Measurements from ENCODE around the gene SEMA5A.

SEMA5A gene

GRCh38 chr5:9062873-9063272 is 483.0 kb downstream of the SEMA5A start:
- TF ChIP-seq CTCF (conservative IDR thresholded peaks at IDR 0.05; ENCODE audit: low read length): no peak
- no peak for DNase-seq (ENCODE audit: low read depth)
- H3K4me3 ChIP-seq (ENCODE audit: low read length): no peak overlapping the region

GRCh38 chr5:9059920-9060691 is 485.8 kb downstream of the SEMA5A start:
- no peak overlapping the region for H3K4me3 ChIP-seq (ENCODE audit: low read length)
- TF ChIP-seq CTCF (conservative IDR thresholded peaks at IDR 0.05; ENCODE audit: low read length): no peak
- DNase-seq (ENCODE audit: low read depth): peak; percentile 93

GRCh38 chr5:9058666-9059065 is 487.2 kb downstream of the SEMA5A start:
- H3K4me3 ChIP-seq (ENCODE audit: low read length): no peak overlapping the region
- DNase-seq (ENCODE audit: low read depth): peak; percentile 51
- no peak for TF ChIP-seq CTCF (conservative IDR thresholded peaks at IDR 0.05; ENCODE audit: low read length)

- H3K4me3 ChIP-seq (ENCODE audit: low read length): no peak overlapping the region
- peak; percentile 8 for DNase-seq (ENCODE audit: low read depth)
- TF ChIP-seq CTCF (conservative IDR thresholded peaks at IDR 0.05; ENCODE audit: low read length): no peak
These were observed 487.7 kb downstream of the SEMA5A start for GRCh38 chr5:9058161-9058560.

- H3K4me3 ChIP-seq (ENCODE audit: low read length): no peak overlapping the region
- no peak for DNase-seq (ENCODE audit: low read depth)
- TF ChIP-seq CTCF (conservative IDR thresholded peaks at IDR 0.05; ENCODE audit: low read length): no peak
These were observed 488.4 kb downstream of the SEMA5A start for GRCh38 chr5:9057406-9058000.

GRCh38 chr5:9056046-9056445 is 489.8 kb downstream of the SEMA5A start:
- no peak for TF ChIP-seq CTCF (conservative IDR thresholded peaks at IDR 0.05; ENCODE audit: low read length)
- DNase-seq (ENCODE audit: low read depth): no peak
- no peak overlapping the region for H3K4me3 ChIP-seq (ENCODE audit: low read length)
